SH-SY5Y (cell line): ENCODE results near the gene MID1.
A peak's percentile ranks its signal among the peaks of the same experiment; 100 is the strongest.

Experiments
- GATA2 ChIP-seq: IDR thresholded peaks from 2 replicates; pipeline ENCODE4 v1.6.1; 2011; ENCODE audit warnings: mild to moderate bottlenecking, low read depth, low read length
- GATA3 ChIP-seq: IDR thresholded peaks from 2 replicates; pipeline ENCODE4 v1.6.1; 2011; ENCODE audit warnings: low read depth, mild to moderate bottlenecking, low read length, moderate library complexity

MID1 gene

GRCh38 chrX:10423716-10424115, 196.7 kb downstream of the MID1 start:
- no peak for TF ChIP-seq GATA2
- no peak for TF ChIP-seq GATA3

GRCh38 chrX:10420134-10420533, 200.3 kb downstream of the MID1 start:
- TF ChIP-seq GATA2: no peak

GRCh38 chrX:10416424-10416823, 204.0 kb downstream of the MID1 start:
- TF ChIP-seq GATA3: no peak
- TF ChIP-seq GATA2: no peak

GRCh38 chrX:10415306-10416001, 204.9 kb downstream of the MID1 start:
- TF ChIP-seq GATA3: no peak
- no peak for TF ChIP-seq GATA2

DNA sequence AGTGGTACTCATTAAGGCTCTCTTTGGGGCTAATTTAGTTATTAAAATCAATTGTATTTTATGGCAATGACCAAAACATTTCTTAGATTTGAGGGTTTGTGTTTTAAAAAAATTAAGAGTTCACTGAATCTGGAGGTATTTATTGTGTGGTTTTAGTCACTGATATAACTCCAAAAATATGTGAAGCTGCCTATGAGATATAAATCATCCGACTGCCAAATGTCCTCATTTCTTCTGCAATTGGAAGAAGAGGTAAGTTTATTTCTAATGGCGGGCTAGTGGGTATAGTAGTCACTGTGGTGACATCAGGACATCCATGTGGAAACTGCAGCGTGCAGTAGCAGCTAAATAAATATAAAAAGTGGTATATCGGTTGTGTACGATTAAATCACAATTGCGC, 205.5 kb downstream of the MID1 start:
- TF ChIP-seq GATA2: no peak
- no peak for TF ChIP-seq GATA3

GRCh38 chrX:10414156-10414824, 206.1 kb downstream of the MID1 start:
- TF ChIP-seq GATA2: peak; percentile 73
- TF ChIP-seq GATA3: peak; percentile 46

GRCh38 chrX:10404436-10404835, 215.9 kb downstream of the MID1 start:
- TF ChIP-seq GATA2: no peak
- TF ChIP-seq GATA3: no peak

- TF ChIP-seq GATA3 (no peak), GATA2 (no peak)
Observed at GRCh38 chrX:10401239-10401638, 219.1 kb downstream of the MID1 start.

DNA sequence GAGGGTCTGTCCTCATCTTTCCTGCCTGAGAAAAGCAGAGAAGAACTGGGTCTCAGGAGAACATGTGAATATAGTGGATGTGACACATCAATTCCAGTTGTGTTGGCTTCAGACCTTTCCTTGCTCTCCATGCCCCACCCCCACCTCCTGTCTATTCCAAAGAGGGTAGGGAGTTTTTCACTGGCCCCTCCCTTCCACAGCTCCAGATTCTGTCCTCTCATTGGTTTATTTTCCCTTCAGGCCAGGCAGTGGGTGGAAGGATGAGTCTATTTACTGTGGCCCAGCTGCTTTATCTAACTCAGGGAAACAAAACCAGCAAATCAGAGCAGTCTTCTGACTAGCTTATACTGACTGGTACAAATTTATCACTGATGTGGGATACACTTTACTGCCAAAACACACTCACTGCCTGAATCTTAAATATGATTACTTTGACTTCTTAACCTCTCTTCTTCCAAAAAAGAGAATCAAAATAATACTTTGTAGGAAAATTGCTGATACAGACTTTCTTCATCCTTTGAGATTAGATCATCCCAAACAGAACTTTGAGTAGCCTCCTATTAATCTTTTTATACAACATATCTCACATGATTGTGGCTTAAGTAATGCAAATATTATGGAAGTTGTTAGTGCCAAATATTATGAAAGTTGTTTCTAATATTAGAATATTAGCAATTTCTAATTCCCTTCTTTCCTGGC, 221.2 kb downstream of the MID1 start:
- TF ChIP-seq GATA2 (no peak), GATA3 (no peak)

- TF ChIP-seq GATA3: no peak
- TF ChIP-seq GATA2: no peak
Observed at GRCh38 chrX:10398215-10398614, 222.2 kb downstream of the MID1 start.

GRCh38 chrX:10397349-10397748, 223.0 kb downstream of the MID1 start:
- TF ChIP-seq GATA3 (no peak), GATA2 (no peak)

DNA sequence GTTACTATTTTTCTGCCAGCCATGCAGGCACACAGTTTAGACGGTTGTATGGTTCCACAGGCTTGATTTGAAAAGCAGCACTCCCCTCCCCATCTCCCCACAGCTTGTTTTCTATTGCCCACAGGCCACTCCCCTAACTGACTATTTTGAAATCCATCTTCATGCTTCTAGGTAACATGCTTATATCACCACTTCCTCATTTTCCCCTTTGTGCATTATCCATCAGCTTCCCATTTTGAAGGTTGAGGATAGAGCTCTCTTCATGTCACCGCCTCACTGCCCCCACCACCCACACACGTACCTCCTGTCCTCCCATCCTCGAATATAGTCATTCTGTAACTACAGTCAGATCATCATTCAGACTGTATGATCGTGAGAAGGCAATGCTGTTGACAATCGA, 224.7 kb downstream of the MID1 start:
- TF ChIP-seq GATA2 (no peak), GATA3 (no peak)
